Ascending aorta (tissue), 2 donors: Measurements from ENCODE around the gene PIGK. TPM values are rescaled to one million over a fixed set of nuclear protein-coding genes. Genes with fewer than 3 reads are reported as not detected.

Experiments
- DNase-seq, 2 donors: peaks; one replicate each; pipeline ENCODE4 v3.0.0-alpha.2; 2019; ENCODE audit warnings: low spot score in 2 of 2
- H3K27ac ChIP-seq, 2 donors: fragments of 200-600 bp; sonication (generic); one replicate each; pipeline ENCODE4 v1.5.1; 2016 to 2017; ENCODE audit warnings: mild to moderate bottlenecking in 1 of 2
- H3K27me3 ChIP-seq: fragments of 200-600 bp; sonication (generic); one replicate; pipeline ENCODE4 v1.5.1; 2017
- H3K36me3 ChIP-seq, 2 donors: fragments of 200-600 bp; sonication (generic); one replicate each; pipeline ENCODE4 v1.5.1; 2016
- H3K4me1 ChIP-seq, 2 donors: fragments of 200-600 bp; sonication (generic); one replicate each; pipeline ENCODE4 v1.5.1; 2016 to 2017; ENCODE audit warnings: mild to moderate bottlenecking in 1 of 2
- H3K4me3 ChIP-seq, 2 donors: fragments of 200-600 bp; sonication (generic); one replicate each; pipeline ENCODE4 v1.5.1; 2016 to 2017; ENCODE audit warnings: mild to moderate bottlenecking in 1 of 2
- H3K9me3 ChIP-seq, 2 donors: fragments of 200-600 bp; sonication (generic); one replicate each; pipeline ENCODE4 v1.5.1; 2016
- CTCF ChIP-seq, 3 experiments: fragments of 200-600 bp in 2 of 3; fragments of 450-650 bp in 1 of 3; sonication (generic) in 2 of 3; IDR thresholded peaks; one replicate each; pipeline ENCODE4 v1.5.1; 2016 to 2019; ENCODE audit warnings: antibody characterized with exemption in 3 of 3, mild to moderate bottlenecking in 1 of 3, moderate library complexity in 1 of 3
- intact Hi-C: fragments of 100-400 bp; cut with DNase I; formaldehyde crosslinking; loops from one replicate; pipeline ENCODE4 v1.15.1; 2023
- total RNA-seq: library from RNA; depleted of rRNA; stranded (reverse); fragments of >200 nt; gene quantifications from one replicate; pipeline ENCODE4 v1.1.0, GENCODE V29; 2016

The PIGK gene
- total RNA-seq, 1 donor from 2014 or later: 3.4 TPM

- H3K4me3 ChIP-seq: no peak overlapping the region
- no peak for DNase-seq
- no peak overlapping the region for H3K27ac ChIP-seq
- intact Hi-C loops: no loop called here
- H3K4me1 ChIP-seq: no peaks in the 10 kb centered on the region
- H3K27me3 ChIP-seq: no peaks in the 10 kb centered on the region
- TF ChIP-seq CTCF (IDR thresholded peaks at IDR 0.05): no peak
- no peaks in the 10 kb centered on the region for H3K36me3 ChIP-seq
- no peaks in the 10 kb centered on the region for H3K9me3 ChIP-seq
Measured at GRCh38 chr1:77039111-77039510, 180.1 kb downstream of the PIGK start.

Other genes with a start within 250 kb of the PIGK start
- not detected for gene AK5, start 62.6 kb upstream of the PIGK start, total RNA-seq